Measurements from ENCODE around the gene IDH3B.

Gene IDH3B

GRCh38 chr20:2672446-2672845 is 8.4 kb upstream of the IDH3B start:
- Histone ChIP-seq H3K27ac (no peak overlapping the region), H3K4me3 (ENCODE audit: low read depth, low read length) (no peak overlapping the region), H3K27me3 (ENCODE audit: insufficient read depth, low read depth, severe bottlenecking) (no peaks in the 10 kb centered on the region), H3K36me3 (no peaks in the 10 kb centered on the region), H3K9me3 (ENCODE audit: severe bottlenecking) (no peaks in the 10 kb centered on the region)
- TF ChIP-seq CTCF (IDR thresholded peaks at IDR 0.05; ENCODE audit: low read depth, low read length) = no peak
- no peak for DNase-seq

- DNase-seq = peak; percentile 38
- no peak overlapping the region for H3K27ac ChIP-seq
- TF ChIP-seq CTCF (IDR thresholded peaks at IDR 0.05; ENCODE audit: low read depth, low read length) = peak; percentile 55
- H3K4me3 ChIP-seq (ENCODE audit: low read depth, low read length) = no peak overlapping the region
- H3K9me3 ChIP-seq (ENCODE audit: severe bottlenecking) = no peaks in the 10 kb centered on the region
- no peaks in the 10 kb centered on the region for H3K36me3 ChIP-seq
- H3K27me3 ChIP-seq (ENCODE audit: insufficient read depth, low read depth, severe bottlenecking) = no peaks in the 10 kb centered on the region
Observed at GRCh38 chr20:2671977-2672376, 8.0 kb upstream of the IDH3B start.

- Histone ChIP-seq H3K27ac (peak overlapping the region; percentile 90), H3K9me3 (ENCODE audit: severe bottlenecking) (no peaks in the 10 kb centered on the region), H3K4me3 (ENCODE audit: low read depth, low read length) (peak overlapping the region; percentile 82), H3K27me3 (ENCODE audit: insufficient read depth, low read depth, severe bottlenecking) (no peaks in the 10 kb centered on the region), H3K36me3 (peaks cover 41% of the 10 kb centered on the region)
- no peak for DNase-seq
- TF ChIP-seq CTCF (IDR thresholded peaks at IDR 0.05; ENCODE audit: low read depth, low read length) = no peak
Observed at GRCh38 chr20:2663364-2663886, 591 bp downstream of the IDH3B start.

- Histone ChIP-seq H3K27ac (no peak overlapping the region), H3K4me3 (ENCODE audit: low read depth, low read length) (no peak overlapping the region), H3K36me3 (peaks cover 79% of the 10 kb centered on the region), H3K27me3 (ENCODE audit: insufficient read depth, low read depth, severe bottlenecking) (no peaks in the 10 kb centered on the region), H3K9me3 (ENCODE audit: severe bottlenecking) (no peaks in the 10 kb centered on the region)
- DNase-seq = no peak
- TF ChIP-seq CTCF (IDR thresholded peaks at IDR 0.05; ENCODE audit: low read depth, low read length) = no peak
Observed at GRCh38 chr20:2659547-2659946, 4.5 kb downstream of the IDH3B start.

- Histone ChIP-seq H3K27ac (no peak overlapping the region), H3K4me3 (ENCODE audit: low read depth, low read length) (no peak overlapping the region), H3K9me3 (ENCODE audit: severe bottlenecking) (no peaks in the 10 kb centered on the region), H3K36me3 (peaks cover 87% of the 10 kb centered on the region), H3K27me3 (ENCODE audit: insufficient read depth, low read depth, severe bottlenecking) (no peaks in the 10 kb centered on the region)
- DNase-seq = no peak
- TF ChIP-seq CTCF (IDR thresholded peaks at IDR 0.05; ENCODE audit: low read depth, low read length) = no peak
Observed at GRCh38 chr20:2658414-2659354, 5.3 kb downstream of the IDH3B start.

All from WERI-Rb-1 (cell line).